NB4 (cell line): ENCODE results near the gene FRY.

Experiments
- POLR2A ChIP-seq: IDR thresholded peaks from 2 replicates; pipeline ENCODE4 v1.6.1; 2011; ENCODE audit warnings: mild to moderate bottlenecking; ENCODE audit not compliant: insufficient read length; ENCODE audit errors: extremely low read depth
- TF ChIP-seq, protein P1 (sequence below): IDR thresholded peaks from one replicate; pipeline ENCODE4 v1.5.1; 2012; ENCODE audit warnings: low read depth, low read length

DNA sequence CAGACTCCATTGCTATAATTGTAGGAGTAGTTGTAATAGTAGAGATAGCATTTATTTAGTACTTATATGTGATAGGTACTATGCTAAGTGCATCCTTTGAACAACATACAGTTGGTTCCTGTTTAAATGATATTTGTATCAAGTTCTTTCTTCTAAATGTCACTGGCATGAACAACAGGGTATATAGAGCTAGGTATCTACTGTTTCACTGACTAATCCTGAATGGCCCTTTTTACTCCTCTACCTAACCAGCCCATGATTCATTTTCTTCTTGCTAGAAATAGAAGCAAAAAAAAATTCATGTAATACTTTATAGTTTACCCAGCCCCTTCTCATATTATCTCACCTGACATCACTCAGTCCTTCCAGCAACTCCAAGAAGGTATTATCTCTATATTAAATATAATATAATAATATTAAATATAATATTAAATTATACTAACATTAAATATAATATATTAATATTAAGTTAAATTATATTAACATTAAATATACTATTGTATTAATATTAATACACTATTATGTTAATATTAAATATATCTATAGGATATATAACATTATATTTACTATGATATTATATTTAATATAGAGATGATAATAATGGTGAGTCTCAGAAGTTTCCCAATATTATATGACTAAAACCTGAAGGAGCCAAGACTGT, 74.2 kb downstream of the FRY start:
- TF ChIP-seq, protein P1, sequence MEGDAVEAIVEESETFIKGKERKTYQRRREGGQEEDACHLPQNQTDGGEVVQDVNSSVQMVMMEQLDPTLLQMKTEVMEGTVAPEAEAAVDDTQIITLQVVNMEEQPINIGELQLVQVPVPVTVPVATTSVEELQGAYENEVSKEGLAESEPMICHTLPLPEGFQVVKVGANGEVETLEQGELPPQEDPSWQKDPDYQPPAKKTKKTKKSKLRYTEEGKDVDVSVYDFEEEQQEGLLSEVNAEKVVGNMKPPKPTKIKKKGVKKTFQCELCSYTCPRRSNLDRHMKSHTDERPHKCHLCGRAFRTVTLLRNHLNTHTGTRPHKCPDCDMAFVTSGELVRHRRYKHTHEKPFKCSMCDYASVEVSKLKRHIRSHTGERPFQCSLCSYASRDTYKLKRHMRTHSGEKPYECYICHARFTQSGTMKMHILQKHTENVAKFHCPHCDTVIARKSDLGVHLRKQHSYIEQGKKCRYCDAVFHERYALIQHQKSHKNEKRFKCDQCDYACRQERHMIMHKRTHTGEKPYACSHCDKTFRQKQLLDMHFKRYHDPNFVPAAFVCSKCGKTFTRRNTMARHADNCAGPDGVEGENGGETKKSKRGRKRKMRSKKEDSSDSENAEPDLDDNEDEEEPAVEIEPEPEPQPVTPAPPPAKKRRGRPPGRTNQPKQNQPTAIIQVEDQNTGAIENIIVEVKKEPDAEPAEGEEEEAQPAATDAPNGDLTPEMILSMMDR: no peak
- no peak for TF ChIP-seq POLR2A
